GM19239 (cell line): Measurements from ENCODE around the gene FOXM1.

Experiments
- DNase-seq: peaks from one replicate; pipeline ENCODE4 v3.0.0; 2011; ENCODE audit warnings: low spot score; ENCODE audit not compliant: insufficient read length
- FAIRE-seq: peaks from 2 replicates; lab custom pipeline; 2011; peaks lifted over from hg19 to GRCh38; lab: Jason Lieb, UNC

FOXM1 gene

GRCh38 chr12:2812290-2813213 lies 64.4 kb downstream of the FOXM1 start, which contains the start of gene ITFG2:
Gene ITFG2 (plus strand): TSS chr12:2812668. CDS start chr12:2812761, 93 bp downstream.
- peak; percentile 97 for FAIRE-seq
- DNase-seq: peak; percentile 87

GRCh38 chr12:2811801-2812200 lies 65.2 kb downstream of the FOXM1 start:
- FAIRE-seq: no peak
- DNase-seq: no peak
